Measurements from ENCODE around the gene HIPK2. TPM values are rescaled to one million over a fixed set of nuclear protein-coding genes. Genes with fewer than 3 reads are reported as not detected.

HIPK2 gene
- total and polyA plus RNA-seq, 2 donors (not counting 3 experiments of a cell fraction or from before 2014, with no cell fraction given) = 9.0 to 43.8 TPM

DNA sequence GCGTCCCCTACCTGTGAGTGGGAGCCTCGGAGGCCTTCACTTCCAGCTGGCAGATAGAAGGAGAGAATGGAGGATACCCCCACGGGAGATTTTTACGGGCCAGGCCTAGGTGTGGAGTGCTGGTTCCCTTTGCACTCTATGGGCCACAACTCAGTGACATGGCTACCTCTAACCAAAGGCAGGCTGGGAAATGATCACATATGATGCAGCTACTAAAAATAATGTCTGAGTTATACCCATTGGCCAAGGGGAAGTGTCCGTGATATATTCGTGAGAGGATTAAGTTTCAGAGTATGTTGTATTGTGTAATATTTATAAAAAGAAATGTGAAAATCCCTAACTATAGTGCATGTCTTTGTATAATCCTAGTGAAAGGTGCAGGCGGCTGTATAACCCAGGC is 13.5 kb upstream of the HIPK2 start:
- no TSS peak for BruUV-seq (replicated peaks)
- Histone ChIP-seq H4K20me1 (replicated peaks; ENCODE audit: control insufficient read depth, extremely low read depth, insufficient read depth, low read length) (no peaks in the 10 kb centered on the region), H3K4me1 (ENCODE audit: control insufficient read depth, extremely low read depth, insufficient read depth, low read length) (no peaks in the 10 kb centered on the region), H3K4me2 (ENCODE audit: insufficient read depth, low read length) (no peak overlapping the region), H3K9me1 (replicated peaks; ENCODE audit: control insufficient read depth, extremely low read depth, insufficient read depth, low read length) (no peaks in the 10 kb centered on the region), H3K27me3 (ENCODE audit: control insufficient read depth in 2 of 2, insufficient read depth in 2 of 2, low read length in 2 of 2) (no peaks in the 10 kb centered on the region), H3K36me3 (ENCODE audit: control insufficient read depth in 2 of 2, extremely low read depth in 1 of 2, insufficient read depth in 2 of 2, low read length in 2 of 2) (no peaks in the 10 kb centered on the region), H3K9ac (replicated peaks; ENCODE audit: extremely low read depth, insufficient read depth, low read length) (no peak overlapping the region), H3K4me3 (replicated peaks in 1 of 3; ENCODE audit: insufficient read depth in 1 of 3, low read depth in 1 of 3, low read length in 3 of 3) (no peak overlapping the region), H2AFZ (ENCODE audit: low read depth, low read length) (no peak overlapping the region), H3K9me3 (replicated peaks; ENCODE audit: control insufficient read depth, insufficient read depth, low read length) (no peaks in the 10 kb centered on the region), H3K79me2 (ENCODE audit: control insufficient read depth, insufficient read depth, low read length) (no peaks in the 10 kb centered on the region), H3K27ac (ENCODE audit: insufficient read depth, low read depth, low read length) (no peak overlapping the region)
- no peak for DNase-seq (ENCODE audit: low read depth, low spot score)
- FAIRE-seq = no peak
- dilution Hi-C loops (cut with MboI; ENCODE audit: extremely low pct_ligation_motif_present, low sequenced_read_pairs) (no loop called here), intact Hi-C loops (cut with micrococcal nuclease) (no loop called here)
- POLR2A ChIA-PET = no interaction called here
- CTCF ChIA-PET = interaction anchor here (1.6 kb wide), 1 partner anchor 13 kb away, joined by 3 read pairs; no protein-coding TSS in a partner anchor
- TF ChIP-seq FOS (IDR thresholded peaks at IDR 0.05; ENCODE audit: borderline replicate concordance, insufficient read depth, low read length) = no peak

DNA sequence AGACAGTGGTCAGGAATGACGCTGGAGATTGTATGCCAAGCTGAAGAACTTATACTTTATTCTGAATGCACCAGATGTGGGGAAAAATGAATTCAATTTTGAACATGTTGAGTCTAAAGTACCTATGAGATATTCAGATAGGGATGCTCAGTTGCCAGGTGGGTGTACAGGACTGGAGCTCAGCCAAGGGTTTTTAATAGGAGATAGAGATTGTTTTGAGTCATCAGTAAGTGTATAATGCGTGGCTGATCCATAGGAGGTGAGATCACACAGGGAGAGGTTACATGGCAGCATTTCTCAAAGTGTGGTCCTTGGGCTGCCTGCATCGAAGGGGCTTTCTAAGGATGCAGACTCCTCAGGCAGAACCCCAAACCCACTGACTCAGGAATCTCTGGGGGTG is 6.8 kb upstream of the HIPK2 start:
- no peak overlapping the region for H3K4me3 ChIP-seq (replicated peaks in 1 of 3; ENCODE audit: insufficient read depth in 1 of 3, low read depth in 1 of 3, low read length in 3 of 3)
- no peaks in the 10 kb centered on the region for H3K36me3 ChIP-seq (ENCODE audit: control insufficient read depth in 2 of 2, extremely low read depth in 1 of 2, insufficient read depth in 2 of 2, low read length in 2 of 2)
- intact Hi-C loops (cut with micrococcal nuclease) (no loop called here), dilution Hi-C loops (cut with MboI; ENCODE audit: extremely low pct_ligation_motif_present, low sequenced_read_pairs) (no loop called here)
- H3K4me2 ChIP-seq (ENCODE audit: insufficient read depth, low read length) = no peak overlapping the region
- TF ChIP-seq MYC (IDR thresholded peaks at IDR 0.05; ENCODE audit: low read depth, low read length) (no peak), POLR2AphosphoS5 (IDR thresholded peaks at IDR 0.05; ENCODE audit: insufficient read depth, low read depth, low read length) (no peak), POLR2A (IDR thresholded peaks at IDR 0.05; ENCODE audit: low read depth, low read length) (no peak), FOS (IDR thresholded peaks at IDR 0.05; ENCODE audit: borderline replicate concordance, insufficient read depth, low read length) (no peak), EZH2 (IDR thresholded peaks at IDR 0.05; ENCODE audit: borderline replicate concordance, low read depth, low read length, severe bottlenecking) (no peak), GATA2 (IDR thresholded peaks at IDR 0.05; ENCODE audit: insufficient read depth, insufficient read length, low read depth, low read length) (no peak), JUN (IDR thresholded peaks at IDR 0.05; ENCODE audit: borderline replicate concordance, insufficient read depth, insufficient read length, low read depth) (no peak)
- TF ChIP-seq, protein P1, sequence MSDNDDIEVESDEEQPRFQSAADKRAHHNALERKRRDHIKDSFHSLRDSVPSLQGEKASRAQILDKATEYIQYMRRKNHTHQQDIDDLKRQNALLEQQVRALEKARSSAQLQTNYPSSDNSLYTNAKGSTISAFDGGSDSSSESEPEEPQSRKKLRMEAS (IDR thresholded peaks at IDR 0.05; ENCODE audit: insufficient read depth, insufficient read length) = no peak
- TF ChIP-seq, protein P2, sequence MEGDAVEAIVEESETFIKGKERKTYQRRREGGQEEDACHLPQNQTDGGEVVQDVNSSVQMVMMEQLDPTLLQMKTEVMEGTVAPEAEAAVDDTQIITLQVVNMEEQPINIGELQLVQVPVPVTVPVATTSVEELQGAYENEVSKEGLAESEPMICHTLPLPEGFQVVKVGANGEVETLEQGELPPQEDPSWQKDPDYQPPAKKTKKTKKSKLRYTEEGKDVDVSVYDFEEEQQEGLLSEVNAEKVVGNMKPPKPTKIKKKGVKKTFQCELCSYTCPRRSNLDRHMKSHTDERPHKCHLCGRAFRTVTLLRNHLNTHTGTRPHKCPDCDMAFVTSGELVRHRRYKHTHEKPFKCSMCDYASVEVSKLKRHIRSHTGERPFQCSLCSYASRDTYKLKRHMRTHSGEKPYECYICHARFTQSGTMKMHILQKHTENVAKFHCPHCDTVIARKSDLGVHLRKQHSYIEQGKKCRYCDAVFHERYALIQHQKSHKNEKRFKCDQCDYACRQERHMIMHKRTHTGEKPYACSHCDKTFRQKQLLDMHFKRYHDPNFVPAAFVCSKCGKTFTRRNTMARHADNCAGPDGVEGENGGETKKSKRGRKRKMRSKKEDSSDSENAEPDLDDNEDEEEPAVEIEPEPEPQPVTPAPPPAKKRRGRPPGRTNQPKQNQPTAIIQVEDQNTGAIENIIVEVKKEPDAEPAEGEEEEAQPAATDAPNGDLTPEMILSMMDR (IDR thresholded peaks at IDR 0.05; ENCODE audit: extremely low read depth in 1 of 2, insufficient read depth in 1 of 2, low read depth in 1 of 2, low read length in 2 of 2) = no peak
- DNase-seq (ENCODE audit: low read depth, low spot score) (no peak), FAIRE-seq (no peak)
- H3K9me1 ChIP-seq (replicated peaks; ENCODE audit: control insufficient read depth, extremely low read depth, insufficient read depth, low read length) = no peaks in the 10 kb centered on the region
- POLR2A ChIA-PET = no interaction called here
- no peaks in the 10 kb centered on the region for H3K79me2 ChIP-seq (ENCODE audit: control insufficient read depth, insufficient read depth, low read length)
- H3K9ac ChIP-seq (replicated peaks; ENCODE audit: extremely low read depth, insufficient read depth, low read length) = no peak overlapping the region
- H3K4me1 ChIP-seq (ENCODE audit: control insufficient read depth, extremely low read depth, insufficient read depth, low read length) = no peaks in the 10 kb centered on the region
- no peak overlapping the region for H3K27ac ChIP-seq (ENCODE audit: insufficient read depth, low read depth, low read length)
- no peaks in the 10 kb centered on the region for H4K20me1 ChIP-seq (replicated peaks; ENCODE audit: control insufficient read depth, extremely low read depth, insufficient read depth, low read length)
- BruUV-seq (replicated peaks) = no TSS peak
- H2AFZ ChIP-seq (ENCODE audit: low read depth, low read length) = no peak overlapping the region
- no peaks in the 10 kb centered on the region for H3K9me3 ChIP-seq (replicated peaks; ENCODE audit: control insufficient read depth, insufficient read depth, low read length)
- H3K27me3 ChIP-seq (ENCODE audit: control insufficient read depth in 2 of 2, insufficient read depth in 2 of 2, low read length in 2 of 2) = no peaks in the 10 kb centered on the region
- CTCF ChIA-PET = no interaction called here

All from endothelial cell of umbilical vein (primary cell).